NCI-H2029 treated with DMSO at 0.1 percent for 48 hours (cell line): ENCODE data around the gene LAMB3.

Experiments used
- DNase-seq: peaks from one replicate; lab custom pipeline; 2025; lab: John Stamatoyannopoulos, UW

LAMB3 gene

DNA sequence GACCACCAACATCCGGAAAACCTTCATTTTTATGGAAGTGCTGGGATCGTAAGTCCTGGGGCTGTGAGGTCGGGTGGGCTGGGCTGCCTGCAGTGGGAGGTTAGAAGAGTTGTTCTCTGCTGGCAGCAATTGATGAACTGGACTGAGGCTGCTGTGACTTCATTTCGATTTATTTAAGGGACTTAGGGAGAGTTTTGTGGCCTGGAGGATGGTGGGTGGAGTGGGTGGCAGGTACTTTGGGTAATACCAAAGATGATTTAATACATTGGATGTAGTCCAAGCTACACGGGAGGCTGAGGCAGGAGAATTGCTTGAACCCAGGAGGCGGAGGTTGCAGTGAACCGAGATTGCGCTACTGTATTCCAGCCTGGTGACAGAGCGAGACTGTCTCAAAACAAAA, 57.2 kb downstream of the LAMB3 start:
- DNase-seq: no peak

DNA sequence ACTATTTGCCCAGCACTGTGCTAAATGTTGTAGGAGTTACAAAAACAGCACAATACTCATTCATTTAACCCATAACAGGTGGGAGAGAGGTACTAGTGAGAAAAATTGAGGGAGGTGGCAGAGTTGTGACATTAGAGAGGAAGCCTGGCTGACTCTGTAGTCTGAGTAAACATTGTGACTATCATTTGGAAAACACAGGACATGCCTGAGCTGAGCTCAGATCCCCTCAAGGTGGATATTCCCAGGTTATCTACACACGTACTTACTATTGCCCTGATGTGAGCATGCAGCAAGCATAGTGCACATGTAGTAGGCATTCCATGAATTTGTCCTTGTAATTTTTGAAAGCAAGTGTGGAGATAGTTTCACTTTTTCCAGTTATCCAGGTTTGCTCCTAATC, 57.8 kb downstream of the LAMB3 start:
- DNase-seq: no peak

DNA sequence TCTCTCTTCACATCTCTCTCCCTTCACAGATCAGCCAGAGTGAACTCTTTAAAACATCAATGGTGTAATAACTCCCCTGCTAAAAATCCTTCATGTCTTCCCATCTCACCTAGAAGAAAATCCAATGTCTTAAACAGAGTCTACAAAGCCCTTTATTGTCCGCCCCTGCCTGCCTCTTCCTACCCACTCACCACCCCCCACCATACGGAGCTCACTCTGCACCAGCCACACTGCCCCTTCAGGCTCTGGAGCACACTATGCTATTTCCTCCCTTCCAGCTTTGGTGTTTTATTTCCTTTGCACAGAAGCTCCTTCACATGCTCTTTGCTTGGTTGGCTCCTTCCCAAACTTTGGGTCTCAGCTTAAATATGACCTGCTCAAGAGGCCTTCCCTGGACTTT, 58.5 kb downstream of the LAMB3 start:
- no peak for DNase-seq

DNA sequence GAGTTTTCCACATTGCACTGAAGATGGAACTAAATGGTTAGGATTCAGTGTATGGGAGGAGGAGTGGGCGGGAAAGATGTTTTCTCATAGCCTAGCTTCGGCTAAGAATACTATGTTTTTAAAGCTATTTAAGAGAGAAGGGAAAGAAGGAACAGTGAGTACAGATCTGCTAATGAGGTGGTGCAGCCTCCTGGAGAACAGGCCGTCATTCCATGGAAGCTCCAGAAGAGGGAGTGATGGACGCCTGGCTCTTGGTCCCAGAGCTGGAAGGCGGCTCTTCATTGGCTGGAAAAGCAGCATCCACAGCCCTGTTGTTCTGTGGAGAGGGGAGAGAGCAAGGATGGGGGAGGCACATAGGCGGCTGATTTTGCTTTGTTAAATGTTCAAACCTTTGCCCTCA, 61.8 kb downstream of the LAMB3 start:
- peak; percentile 15 for DNase-seq

DNA sequence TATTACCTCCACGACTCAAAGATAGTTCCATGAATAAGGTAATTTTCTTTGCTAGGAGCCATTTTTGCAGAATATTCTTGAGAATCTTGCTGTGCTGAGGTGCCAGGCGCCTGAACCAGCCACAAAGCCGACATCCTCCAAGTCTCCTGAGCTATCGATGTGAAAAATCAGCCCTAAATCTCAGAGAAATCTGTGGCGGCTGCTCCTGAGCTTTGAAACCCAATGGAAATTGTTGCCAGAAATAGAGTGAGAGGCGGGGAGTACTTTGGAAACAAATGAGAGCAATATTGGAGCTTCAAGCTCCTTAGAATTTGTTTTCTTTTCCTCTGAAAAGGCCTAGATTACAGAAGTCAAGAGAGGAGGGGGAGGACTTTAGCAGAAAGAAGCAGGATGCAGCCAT, 62.4 kb downstream of the LAMB3 start:
- no peak for DNase-seq

DNA sequence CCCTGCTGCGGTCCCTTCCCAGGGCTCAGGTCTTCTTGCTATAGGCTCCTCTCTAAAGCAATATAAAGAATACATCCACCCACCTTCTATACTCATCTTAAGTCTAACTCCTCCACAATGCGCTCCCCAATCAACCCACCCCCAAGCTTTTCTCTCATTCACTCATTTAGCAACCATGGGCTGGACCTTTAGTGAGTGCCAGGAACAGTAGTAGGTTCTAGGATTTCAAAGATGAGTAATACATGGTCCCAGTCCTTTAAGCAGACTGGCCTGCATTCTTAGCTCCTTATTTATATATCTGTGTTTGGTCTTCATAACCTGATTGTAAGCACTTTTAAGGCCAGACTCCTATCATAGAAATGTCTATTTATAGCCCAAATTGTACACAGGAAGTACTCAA, 62.8 kb downstream of the LAMB3 start:
- no peak for DNase-seq

DNA sequence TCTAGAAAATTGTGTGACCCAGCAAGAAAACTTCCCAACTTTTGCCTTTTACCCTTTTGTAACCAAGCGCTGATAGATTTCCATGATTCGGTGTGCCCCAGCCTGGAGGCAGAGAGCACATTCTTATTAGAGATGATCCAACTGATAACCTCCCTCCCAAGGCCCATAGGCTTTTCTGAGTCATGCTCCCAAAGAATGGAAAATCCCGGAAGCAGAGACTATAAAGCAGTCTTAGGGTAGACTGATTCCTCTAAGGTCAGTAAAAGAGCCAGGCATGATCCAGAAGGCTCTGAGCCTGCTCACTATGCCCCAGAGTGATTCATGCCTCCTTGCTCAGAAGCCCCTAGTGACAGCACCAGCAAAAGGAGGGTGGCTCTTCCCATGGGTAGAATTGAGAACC, 64.4 kb downstream of the LAMB3 start:
- no peak for DNase-seq

DNA sequence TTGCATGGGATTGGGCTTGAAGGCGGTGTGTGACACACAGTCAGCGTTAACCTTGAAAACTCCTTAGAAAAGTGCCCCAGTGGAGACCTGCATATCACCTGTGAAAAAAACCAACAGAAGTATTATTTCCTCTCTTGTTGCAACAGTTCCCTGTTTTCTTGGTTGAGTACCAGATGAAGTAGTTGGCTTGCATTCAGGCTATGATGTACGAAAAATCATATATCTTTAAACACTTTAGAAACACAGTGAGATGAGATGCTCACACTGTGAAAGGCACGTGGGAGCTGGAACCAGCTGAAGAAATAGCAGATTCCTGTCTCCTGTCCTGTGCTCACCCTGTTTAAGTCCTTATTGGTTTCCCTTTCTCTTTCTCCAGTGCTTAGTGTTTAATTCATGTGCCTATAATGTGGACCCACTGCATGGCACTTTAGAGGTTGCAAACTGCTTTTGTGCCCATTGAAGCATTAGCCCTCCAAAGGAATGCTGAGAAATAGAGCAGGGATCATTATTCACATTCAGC, 65.9 kb downstream of the LAMB3 start:
- DNase-seq: no peak

DNA sequence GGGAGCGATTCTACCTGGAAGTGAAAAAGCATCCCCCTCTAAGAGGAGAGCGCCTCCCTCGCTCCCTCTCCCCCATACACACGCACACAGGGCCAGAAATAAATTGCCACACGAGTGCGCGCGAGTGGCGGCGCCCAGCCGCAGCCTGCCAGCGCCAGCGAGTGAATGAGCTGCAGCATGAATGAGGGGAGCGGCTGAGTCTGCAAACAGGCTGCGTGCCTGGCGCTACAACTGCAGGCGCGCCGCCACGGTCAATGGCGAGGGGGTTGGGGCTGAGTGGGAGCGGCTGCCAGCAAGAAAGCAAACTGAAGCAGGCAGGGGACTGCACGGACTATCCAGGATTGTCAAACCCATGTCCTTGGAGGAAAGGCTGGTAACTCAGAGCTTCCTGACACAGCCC, 66.6 kb downstream of the LAMB3 start:
- peak; percentile 26 for DNase-seq

DNA sequence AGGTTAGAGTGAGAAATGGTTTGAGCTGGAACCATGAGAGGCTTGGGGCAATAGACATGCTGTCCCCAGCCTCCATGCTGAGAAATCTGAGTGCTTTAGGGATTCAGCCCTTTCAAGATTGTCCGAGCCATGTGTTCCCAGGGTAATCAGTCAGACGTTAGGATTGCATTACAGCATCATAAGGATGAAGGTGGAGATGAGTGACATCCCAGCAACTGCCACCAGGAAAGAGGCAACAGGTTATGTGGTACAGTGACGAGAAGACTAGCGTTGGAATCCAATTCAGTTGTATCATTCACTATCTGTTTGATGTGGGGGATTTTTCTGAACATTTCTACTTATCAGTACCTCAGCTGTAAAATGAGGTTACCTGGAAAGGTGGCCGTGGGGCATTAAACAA, 67.0 kb downstream of the LAMB3 start:
- DNase-seq: no peak

DNA sequence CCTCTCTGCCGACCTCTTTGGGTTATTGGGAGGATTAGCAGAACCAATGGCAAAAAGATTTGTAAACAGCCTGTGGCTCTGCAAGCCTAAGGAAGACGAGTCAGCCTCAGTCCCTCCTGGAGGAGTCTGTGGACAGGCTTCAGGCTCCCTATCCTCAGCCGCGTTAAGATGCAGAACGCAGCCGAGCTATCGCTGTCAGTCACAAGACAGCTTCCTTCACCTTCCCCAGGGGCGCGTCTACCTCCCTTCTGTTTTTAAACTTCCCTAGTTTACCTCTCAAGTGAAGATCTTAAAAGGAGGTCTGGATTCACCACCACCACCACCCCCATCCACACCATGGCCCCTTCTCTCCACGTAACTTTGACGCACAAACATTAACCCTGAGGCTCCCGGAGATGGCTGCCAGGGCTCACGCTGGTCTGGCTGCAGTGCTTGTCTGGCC, 68.0 kb downstream of the LAMB3 start:
- no peak for DNase-seq

DNA sequence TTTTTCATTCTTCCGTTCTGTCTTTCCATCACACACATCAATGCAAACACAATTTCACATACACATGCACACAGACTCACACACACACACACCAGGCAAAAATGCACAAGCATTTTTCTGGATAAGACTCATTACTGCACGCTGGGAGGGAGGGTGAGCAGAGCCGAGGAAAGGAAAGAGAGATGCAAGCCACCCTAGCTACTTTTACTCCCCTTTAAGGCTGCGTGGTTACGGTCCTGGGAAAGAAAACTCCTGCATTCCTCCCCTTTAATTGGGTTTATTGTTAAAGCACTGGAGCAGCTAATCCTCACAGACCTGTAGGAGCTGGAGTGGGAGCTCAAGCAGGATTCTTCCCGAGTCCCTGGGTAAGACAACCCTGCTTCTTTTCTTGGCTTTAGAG, 68.8 kb downstream of the LAMB3 start, which contains the start of gene CAMK1G:
Gene CAMK1G, plus strand, starts transcription at position 307 of the 400 bp plus-strand sequence. CDS start 11,270 bp downstream, outside the sequence.
- no peak for DNase-seq

DNA sequence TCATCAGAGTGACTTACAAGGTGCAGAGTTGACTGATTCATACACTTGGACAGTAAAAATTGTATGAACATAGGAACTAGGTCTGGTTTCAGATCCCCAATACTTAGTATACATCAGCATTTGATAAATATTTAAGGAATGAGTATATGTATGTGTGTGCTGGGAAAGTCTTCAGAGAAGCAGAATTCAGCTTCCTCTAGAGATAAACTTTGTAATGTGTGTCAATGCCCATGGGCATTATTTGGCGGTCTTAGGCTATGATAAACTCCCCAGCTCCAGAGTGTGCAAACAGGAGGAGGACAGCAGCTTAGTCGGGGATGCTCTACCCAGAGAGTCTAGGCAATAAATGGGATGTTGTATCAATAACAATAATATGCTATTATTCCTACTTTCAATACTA, 71.6 kb downstream of the LAMB3 start:
- no peak for DNase-seq

DNA sequence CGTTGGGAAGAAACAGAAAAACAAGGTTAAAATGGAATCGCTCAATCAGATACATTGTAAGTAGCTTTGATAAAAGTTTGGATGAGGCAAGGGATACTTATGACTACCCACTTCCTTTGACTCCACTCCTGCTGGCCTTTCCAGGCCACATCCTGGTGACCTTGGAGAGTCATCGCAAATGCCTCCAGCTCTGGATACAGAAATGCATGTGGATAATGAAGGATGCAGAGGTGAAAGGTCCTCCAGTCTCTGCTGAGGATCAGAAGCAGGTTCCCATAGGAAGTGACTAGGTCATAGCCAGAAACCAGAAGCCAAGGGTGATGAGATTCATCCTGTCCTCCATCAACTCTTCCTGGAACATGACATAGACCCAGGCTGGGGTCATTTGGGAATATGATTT, 74.9 kb downstream of the LAMB3 start:
- no peak for DNase-seq

DNA sequence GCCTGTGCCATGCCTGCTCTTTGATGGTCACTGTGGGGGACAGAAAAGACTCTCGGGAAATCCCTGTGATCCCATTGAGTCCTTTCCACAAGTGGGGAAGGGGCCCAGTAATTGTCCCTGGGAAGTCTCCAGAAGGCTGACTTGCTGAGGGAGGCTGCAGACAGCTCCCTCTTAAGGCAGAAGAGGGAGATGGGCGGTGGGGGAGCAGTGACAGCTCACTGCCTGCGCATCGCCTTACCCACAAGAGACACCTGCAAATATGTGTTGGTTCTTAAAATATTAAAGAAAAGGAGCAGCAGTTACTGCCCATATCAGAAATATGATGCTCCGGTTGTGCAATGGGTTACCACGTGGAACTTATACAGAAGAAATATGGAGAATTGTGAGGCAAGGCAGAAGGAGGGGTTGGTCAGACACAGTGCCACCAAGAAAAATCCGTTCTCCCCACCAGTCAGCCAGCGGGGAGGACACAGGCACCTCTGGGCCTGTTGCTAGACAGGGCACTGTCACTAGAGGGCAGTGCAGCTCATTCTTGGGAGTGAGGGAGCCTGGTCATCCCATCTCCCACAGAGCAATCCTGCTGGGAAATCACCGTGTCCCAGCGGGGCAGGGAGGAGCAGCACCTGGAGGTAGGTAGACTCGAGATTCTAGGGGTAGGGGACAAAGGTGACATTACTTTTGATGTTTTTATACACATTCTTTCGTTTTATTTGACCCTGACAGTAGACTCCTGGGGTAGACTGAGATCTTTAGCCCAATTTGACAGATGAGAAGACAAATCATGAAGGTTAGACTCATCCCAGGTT, 75.6 kb downstream of the LAMB3 start:
- peak; percentile 29 for DNase-seq

DNA sequence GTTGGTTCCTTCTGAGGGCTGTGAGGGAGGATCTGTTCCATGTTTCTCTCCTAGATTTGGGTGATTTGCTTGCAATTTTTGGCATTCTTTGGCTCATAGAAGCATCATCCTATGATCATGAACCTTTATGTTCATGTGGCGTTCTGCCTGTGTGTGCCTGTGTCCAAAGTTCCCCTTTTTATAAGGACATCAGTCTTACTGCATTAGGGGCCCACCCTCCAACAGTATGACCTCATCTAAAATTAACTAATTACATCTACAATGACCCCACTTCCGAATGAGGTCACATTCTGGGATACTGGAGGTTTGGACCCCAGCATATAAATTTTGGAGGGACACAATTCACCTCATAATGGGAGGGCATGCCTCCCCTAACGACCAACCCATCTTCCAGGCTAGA, 81.5 kb downstream of the LAMB3 start:
- no peak for DNase-seq

DNA sequence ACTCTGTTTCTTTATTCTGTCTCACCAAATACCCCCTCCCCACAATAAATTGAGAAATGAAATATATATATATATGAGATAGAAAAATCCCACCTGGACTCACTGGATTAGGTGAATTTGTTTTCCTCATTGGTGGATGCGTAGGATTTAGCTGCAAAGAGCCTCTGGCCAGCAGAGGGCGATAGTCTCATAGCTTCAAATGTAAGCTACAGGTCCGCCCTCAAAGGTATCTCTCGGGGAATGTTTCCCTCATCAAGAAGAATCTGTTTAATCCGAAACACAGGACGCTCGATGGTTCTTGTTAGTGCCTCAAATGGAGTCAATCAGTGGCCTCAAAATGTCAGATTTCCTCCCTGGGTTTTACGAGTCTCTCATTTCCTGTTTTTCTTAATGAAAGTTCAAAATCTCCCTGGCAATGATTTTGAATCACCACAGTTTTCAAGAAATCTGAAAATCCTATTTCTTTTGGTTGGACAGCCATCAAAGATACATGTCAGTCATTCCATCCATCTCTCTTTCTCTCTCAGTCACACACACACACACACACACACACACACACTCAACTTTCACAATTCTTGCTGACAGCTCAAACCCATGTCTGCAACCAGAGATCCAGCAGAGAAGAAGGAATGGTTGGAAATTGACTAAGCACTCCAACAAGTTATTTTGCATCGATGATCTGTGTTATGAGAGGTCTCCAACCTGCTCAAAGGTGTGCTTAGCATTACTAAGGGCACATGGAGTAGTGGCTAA, 82.6 kb downstream of the LAMB3 start:
- peak; percentile 8 for DNase-seq

DNA sequence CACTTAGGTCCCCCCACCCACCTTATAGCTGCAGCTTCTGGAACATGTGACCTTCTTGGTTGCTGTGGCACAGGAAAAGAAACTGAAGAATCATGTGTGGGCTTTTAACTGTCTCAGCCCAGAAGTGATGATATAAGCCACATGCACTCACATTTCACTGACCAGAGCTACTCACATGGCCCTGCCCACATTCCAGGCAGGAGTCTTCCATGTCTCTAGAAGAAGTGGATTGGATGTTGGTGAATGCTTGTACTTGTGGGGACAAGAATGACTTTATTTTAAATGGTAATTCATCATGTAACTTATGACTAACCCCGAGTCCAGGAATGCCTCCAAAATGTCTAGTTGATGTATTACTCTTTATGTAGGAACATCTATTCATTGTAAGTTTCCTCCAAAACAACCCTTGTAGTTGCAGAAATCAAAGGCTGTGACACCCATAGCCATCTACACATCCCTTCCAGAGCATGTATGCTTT, 84.5 kb downstream of the LAMB3 start:
- DNase-seq: no peak

DNA sequence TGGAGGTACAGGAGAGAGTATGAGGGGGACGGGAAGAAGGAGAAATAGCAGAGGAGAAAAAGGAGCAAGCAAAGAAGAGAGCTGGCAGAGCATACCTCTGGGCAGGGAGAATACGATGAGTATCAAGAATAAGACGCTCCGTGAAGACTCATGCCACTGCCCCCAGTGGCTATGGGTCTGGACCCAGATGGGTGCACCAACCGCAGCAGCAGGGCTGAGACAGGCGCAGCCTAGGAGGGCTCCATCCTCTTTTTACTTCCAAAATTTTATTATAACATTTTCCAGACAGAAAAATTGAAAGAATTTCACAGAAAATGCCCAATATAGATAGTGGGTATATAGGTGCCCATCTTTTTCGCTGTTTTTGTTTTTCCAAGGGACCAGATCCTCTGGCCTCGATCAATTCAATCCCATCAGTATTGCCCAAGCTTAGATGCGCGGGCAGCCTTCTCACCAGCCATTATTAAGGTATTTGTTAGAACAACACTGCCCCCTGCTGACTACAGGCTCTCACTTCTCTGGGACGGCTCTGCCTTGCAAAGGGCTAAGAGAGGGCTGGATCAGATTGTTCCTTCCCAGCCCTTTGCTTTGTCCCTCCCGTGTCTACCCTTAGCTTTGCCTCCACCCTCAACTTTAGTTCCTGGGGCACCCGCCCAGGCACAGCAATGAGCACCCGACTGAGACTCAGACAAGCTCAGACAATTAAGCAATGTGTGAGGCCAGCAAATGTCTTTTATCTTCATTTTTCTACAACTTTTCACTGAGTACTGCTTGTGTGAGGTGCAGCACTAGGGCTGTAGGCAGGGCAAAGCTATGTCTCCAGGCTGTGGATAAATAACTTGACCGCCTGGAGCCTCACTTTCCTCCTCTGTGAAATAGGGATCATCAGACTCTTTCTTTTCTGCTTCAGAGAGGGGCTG, 86.2 kb downstream of the LAMB3 start:
- peak; percentile 70 for DNase-seq
